Measurements from ENCODE around the gene VPREB3.
A peak's percentile ranks its signal among the peaks of the same experiment; 100 is the strongest.

GRCh38 chr22:23750714-23751440, 3.3 kb downstream of the VPREB3 start, which contains the start of gene ZNF70:
- no peak for TF ChIP-seq POLR2A (IDR thresholded peaks at IDR 0.05; ENCODE audit: low read depth, low read length)
- TF ChIP-seq POLR2AphosphoS5 (IDR thresholded peaks at IDR 0.05; ENCODE audit: low read depth, low read length) = no peak
- peak; percentile 43; the same call in 1 of the 2 replicates for TF ChIP-seq TAF1 (IDR thresholded peaks at IDR 0.05; ENCODE audit: low read depth, low read length)
- TF ChIP-seq SPI1 (IDR thresholded peaks at IDR 0.05; ENCODE audit: low read depth, low read length) = no peak

All from GM12891 (cell line).